ENCODE results near the gene RAC3. TPM values are rescaled to one million over a fixed set of nuclear protein-coding genes. Genes with fewer than 3 reads are reported as not detected.

The RAC3 gene
- total RNA-seq, 1 donor from 2014 or later: not detected

DNA sequence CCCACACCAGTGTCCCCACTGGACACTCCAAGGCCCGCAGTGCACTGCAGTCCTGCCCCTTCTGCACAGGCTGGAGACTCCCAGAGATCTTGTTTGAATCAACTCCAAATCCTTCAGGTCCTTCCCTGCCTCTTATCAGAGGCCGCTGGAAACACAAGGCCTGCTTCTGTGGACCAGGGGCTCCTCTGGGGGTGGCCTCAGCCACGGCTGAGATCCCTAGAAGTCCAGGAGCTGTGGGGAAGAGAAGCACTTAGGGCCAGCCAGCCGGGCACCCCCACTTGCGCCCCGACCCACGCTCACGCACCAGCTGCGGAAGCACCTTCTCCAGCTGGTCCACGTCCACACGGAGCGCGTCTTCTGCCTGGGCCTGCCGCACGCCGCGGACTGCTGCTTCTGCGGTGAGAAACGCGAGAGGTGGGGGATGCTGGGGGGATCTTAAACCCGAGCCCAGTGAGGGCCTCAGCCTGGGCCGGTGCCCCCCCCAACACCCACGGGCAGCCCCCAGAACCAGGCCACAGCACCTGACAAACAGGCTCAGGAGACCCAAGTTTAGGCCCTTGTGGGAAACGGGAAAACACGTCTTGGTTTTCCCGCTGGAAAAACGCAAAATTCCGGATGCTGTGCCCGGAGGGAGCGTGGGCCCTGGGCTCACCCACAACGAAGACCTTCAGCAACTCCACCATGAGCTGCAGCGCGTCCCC is 12.3 kb upstream of the RAC3 start:
- H3K27ac ChIP-seq: no peak overlapping the region
- H3K36me3 ChIP-seq: peaks cover 0 to 14% of the 10 kb centered on the region in 2 donors
- no peaks in the 10 kb centered on the region for H3K27me3 ChIP-seq
- TF ChIP-seq, protein P1, sequence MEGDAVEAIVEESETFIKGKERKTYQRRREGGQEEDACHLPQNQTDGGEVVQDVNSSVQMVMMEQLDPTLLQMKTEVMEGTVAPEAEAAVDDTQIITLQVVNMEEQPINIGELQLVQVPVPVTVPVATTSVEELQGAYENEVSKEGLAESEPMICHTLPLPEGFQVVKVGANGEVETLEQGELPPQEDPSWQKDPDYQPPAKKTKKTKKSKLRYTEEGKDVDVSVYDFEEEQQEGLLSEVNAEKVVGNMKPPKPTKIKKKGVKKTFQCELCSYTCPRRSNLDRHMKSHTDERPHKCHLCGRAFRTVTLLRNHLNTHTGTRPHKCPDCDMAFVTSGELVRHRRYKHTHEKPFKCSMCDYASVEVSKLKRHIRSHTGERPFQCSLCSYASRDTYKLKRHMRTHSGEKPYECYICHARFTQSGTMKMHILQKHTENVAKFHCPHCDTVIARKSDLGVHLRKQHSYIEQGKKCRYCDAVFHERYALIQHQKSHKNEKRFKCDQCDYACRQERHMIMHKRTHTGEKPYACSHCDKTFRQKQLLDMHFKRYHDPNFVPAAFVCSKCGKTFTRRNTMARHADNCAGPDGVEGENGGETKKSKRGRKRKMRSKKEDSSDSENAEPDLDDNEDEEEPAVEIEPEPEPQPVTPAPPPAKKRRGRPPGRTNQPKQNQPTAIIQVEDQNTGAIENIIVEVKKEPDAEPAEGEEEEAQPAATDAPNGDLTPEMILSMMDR (IDR thresholded peaks at IDR 0.05): no peak
- no peaks in the 10 kb centered on the region for H3K9me3 ChIP-seq
- H3K4me1 ChIP-seq: peaks cover 12 to 20% of the 10 kb centered on the region in 2 donors
- DNase-seq (ENCODE audit: low spot score in 2 of 2): no peak
- intact Hi-C loops (cut with DNase I): no loop called here
- H3K4me3 ChIP-seq: no peak overlapping the region

DNA sequence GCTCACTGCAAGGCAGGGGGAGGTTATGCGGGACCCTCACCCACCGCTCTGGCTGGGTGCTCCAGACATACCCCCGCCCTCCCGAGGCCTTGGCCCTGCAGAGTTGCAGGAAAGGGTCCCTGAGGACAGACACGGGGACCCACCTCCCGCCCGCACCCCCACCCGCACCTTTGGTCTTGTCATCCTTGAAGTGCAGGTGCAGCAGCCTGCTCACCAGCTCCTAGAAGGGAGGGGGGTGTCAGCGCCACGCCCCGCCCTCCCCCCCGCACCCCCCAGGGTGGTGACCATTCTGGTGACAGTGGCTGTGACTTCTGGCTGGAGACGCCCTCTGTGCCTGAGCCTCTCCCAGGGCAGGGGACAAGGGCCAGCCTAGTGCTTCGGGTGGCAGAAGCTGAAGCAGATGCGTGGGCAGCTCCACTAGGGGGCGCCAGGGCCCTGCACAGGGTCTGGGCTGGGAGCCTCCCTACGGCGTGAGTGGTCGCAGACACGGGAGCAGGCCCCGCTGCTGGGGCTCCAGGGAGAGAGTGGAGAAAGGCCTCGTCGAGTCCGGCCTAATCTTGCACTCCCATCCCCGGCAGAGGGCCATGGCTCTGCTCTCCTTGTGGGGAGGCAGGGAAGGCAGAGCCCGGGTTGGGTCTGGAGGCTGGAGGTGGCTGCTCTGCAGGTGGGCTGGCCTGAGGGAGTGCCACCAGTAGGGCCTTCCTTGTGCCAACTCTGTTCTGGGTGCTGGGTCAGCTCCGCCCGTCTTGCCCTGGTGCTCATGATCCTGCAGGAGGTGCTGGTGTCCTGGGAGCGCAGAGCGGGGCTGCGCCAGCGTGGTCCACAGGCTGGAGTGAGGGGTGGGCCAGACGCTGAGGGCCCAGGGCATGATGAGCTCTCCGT is 11.5 kb upstream of the RAC3 start:
- H3K27me3 ChIP-seq: no peaks in the 10 kb centered on the region
- DNase-seq (ENCODE audit: low spot score in 2 of 2): no peak
- H3K36me3 ChIP-seq: peaks cover 0 to 14% of the 10 kb centered on the region in 2 donors
- intact Hi-C loops (cut with DNase I): loop anchor here (5.0 kb wide), 3 partner anchors 108 to 192 kb away; partner anchors contain the start of genes ARHGDIA, CCDC57 and PCYT2
- H3K4me1 ChIP-seq: peaks cover 12 to 20% of the 10 kb centered on the region in 2 donors
- no peak overlapping the region for H3K4me3 ChIP-seq
- no peak overlapping the region for H3K27ac ChIP-seq
- TF ChIP-seq, protein P1 (IDR thresholded peaks at IDR 0.05): peak; percentile 40 to 67 (median 64)
- H3K9me3 ChIP-seq: no peaks in the 10 kb centered on the region

DNA sequence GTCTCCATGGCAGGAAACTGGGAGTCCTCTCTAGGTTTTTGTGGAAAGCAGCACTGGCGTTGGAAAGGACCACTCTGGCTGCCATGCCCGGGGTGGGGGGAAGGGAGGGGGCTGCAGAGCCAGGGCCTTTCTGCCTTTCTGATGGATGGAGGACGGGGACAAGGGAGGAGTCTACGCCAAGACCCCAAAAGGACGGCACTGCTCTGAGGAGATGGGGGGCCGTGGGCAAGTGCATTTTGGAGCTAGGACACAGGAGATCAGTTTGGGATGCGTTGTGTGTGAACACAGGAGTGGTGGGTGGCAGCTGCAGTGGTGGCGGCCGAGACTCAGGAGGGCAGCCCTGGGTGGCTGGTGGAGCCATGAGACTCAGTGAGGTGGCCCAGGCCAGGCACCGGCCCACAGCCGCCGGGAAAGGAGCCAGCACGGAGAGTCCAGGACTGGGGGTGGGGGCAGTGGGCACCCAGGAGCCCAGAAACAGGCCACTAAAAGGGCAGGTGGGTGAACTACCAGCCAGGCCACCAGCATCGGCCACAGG is 10.8 kb upstream of the RAC3 start:
- DNase-seq (ENCODE audit: low spot score in 2 of 2): no peak
- Histone ChIP-seq H3K4me3 (no peak overlapping the region), H3K9me3 (no peaks in the 10 kb centered on the region), H3K27ac (no peak overlapping the region), H3K36me3 (peaks cover 0 to 14% of the 10 kb centered on the region in 2 donors), H3K4me1 (peaks cover 12 to 20% of the 10 kb centered on the region in 2 donors), H3K27me3 (no peaks in the 10 kb centered on the region)
- TF ChIP-seq, protein P1 (IDR thresholded peaks at IDR 0.05): no peak
- intact Hi-C loops (cut with DNase I): loop anchor here (1.0 to 5.0 kb wide), 4 partner anchors 61 to 192 kb away; partner anchors contain the start of genes ARHGDIA, CCDC57 and PCYT2

DNA sequence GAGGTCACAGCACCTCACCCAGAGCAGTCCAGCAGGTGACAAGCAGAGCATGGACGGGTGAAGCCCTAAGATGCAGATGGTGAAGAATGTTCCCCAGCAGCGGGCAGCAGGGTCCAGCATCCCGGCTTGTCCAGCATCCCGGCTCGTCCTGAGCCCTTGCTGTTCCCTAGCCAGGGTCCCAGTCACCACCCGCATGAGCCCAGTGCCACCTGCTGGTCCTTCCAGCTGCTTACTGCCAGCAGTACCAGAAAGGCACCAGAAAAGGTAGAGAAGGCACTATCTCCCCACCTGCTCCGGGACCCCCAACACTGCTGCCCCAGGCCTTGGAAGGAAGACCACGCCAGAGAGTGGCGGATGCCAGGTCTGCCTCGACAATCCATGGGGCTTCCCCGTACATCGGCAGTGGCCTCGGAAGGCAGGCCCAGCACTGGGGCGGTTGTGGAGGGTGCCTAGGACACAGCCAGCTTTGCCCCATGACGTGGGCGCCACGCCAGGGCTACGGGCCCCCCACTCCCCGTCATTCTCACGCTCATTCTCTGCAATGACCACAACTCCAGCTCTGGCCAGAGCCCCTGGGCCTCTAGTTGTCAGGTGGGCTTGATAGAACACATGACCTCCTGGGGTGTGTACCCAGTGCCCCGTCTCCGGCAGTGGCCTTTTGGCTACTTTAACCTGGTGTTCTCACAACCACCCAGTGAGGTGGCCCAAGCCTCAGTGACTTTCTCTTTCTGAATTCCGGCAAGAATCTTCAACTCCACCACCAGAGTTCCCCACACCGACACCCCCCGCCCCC is 10.2 kb upstream of the RAC3 start:
- peak in 1 of 2 donors; percentile 87 for DNase-seq (ENCODE audit: low spot score in 2 of 2)
- Histone ChIP-seq H3K9me3 (no peaks in the 10 kb centered on the region), H3K27ac (no peak overlapping the region), H3K36me3 (peaks cover 0 to 14% of the 10 kb centered on the region in 2 donors), H3K4me3 (peak overlapping the region; percentile 80 to 99), H3K4me1 (peaks cover 12 to 20% of the 10 kb centered on the region in 2 donors), H3K27me3 (no peaks in the 10 kb centered on the region)
- intact Hi-C loops (cut with DNase I): loop anchor here (1.0 to 5.0 kb wide), 4 partner anchors 62 to 191 kb away; partner anchors contain the start of genes ARHGDIA, CCDC57 and PCYT2
- TF ChIP-seq, protein P1 (IDR thresholded peaks at IDR 0.05): peak; percentile 84 to 91 (median 85)

DNA sequence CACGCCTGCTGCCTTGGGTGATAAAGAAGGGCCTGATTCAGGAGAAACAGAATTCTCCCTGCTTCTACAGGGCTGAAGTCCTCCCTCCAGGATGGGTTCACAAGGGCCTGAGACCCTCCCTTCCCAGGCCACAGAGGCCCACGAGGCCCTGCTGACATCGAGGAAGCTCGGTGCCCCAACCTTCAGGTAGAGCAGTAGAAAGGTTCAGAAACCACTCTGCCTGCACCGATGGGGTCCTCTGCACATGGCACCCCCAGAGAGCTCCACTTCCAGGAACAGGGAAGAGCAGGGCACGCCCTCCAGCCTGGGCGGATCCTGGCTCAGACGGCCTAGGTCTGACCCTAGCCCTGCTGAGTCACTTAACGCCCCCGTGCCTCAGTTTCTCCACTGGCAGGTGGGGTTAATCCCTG is 9.6 kb upstream of the RAC3 start:
- peaks cover 12 to 20% of the 10 kb centered on the region in 2 donors for H3K4me1 ChIP-seq
- H3K9me3 ChIP-seq: no peaks in the 10 kb centered on the region
- TF ChIP-seq, protein P1 (IDR thresholded peaks at IDR 0.05): no peak
- H3K27me3 ChIP-seq: no peaks in the 10 kb centered on the region
- H3K27ac ChIP-seq: peak overlapping the region in 1 of 2 donors; percentile 71
- intact Hi-C loops (cut with DNase I): loop anchor here (1.0 to 5.0 kb wide), 6 partner anchors 18 to 190 kb away; partner anchors contain the start of genes ARHGDIA, CCDC57, GPS1 and PCYT2
- H3K4me3 ChIP-seq: peak overlapping the region; percentile 80 to 99
- peaks cover 0 to 14% of the 10 kb centered on the region in 2 donors for H3K36me3 ChIP-seq
- no peak for DNase-seq (ENCODE audit: low spot score in 2 of 2)

Measured in ascending aorta (tissue), 2 donors.